Ovary (tissue), 9 donors: ENCODE measurements around the gene GABRB1. TPM values are rescaled to one million over a fixed set of nuclear protein-coding genes. Genes with fewer than 3 reads are reported as not detected.

Source experiments
- DNase-seq, 5 donors: peaks; one replicate each; pipeline ENCODE4 v3.0.0-alpha.2; 2019 to 2020
- H3K27ac ChIP-seq, 2 donors: fragments of 200-600 bp; one replicate each; pipeline versions ENCODE4 v1.5.1 to v1.8.0; 2019 to 2022
- H3K27me3 ChIP-seq: fragments of 200-600 bp; one replicate; pipeline ENCODE4 v1.8.0; 2022
- H3K36me3 ChIP-seq: fragments of 200-600 bp; sonication (generic); one replicate; pipeline ENCODE4 v1.5.1; 2019
- H3K4me1 ChIP-seq: one replicate; pipeline ENCODE4 v1.8.1; 2013; ENCODE audit warnings: mild to moderate bottlenecking, moderate library complexity; ENCODE audit not compliant: insufficient read depth
- H3K4me3 ChIP-seq: fragments of 200-600 bp; sonication (generic); one replicate; pipeline ENCODE4 v1.5.1; 2017
- H3K9me3 ChIP-seq, 2 donors: fragments of 200-600 bp in 1 of 2; sonication (generic) in 1 of 2; one replicate each; pipeline versions ENCODE4 v1.5.1 to v1.8.1; 2013 to 2019; ENCODE audit warnings: mild to moderate bottlenecking in 1 of 2, moderate library complexity in 1 of 2
- EP300 ChIP-seq: sonication (generic); formaldehyde crosslinking; IDR thresholded peaks from one replicate; pipeline ENCODE4 v1.6.1; 2017; ENCODE audit warnings: antibody characterized with exemption
- POLR2A ChIP-seq: fragments of 450-650 bp; IDR thresholded peaks from one replicate; pipeline ENCODE4 v1.6.1; 2017; ENCODE audit warnings: antibody characterized with exemption, mild to moderate bottlenecking, moderate library complexity
- WGBS, 3 donors: extraction: QIAGEN DNeasy Blood & Tissue Kit in 1 of 3; methylation state at CpG; one replicate each; pipeline versions ENCODE4 v1.1.5 to v1.1.7; 2013 to 2017; 5-methylcytosine and 5-hydroxymethylcytosine counted together
- intact Hi-C, 4 donors: fragments of 100-400 bp; cut with DNase I; formaldehyde crosslinking; loops; one replicate each; pipeline versions ENCODE4 v1.11.0 to v1.15.1; 2022 to 2023
- polyA plus RNA-seq, 2 donors: library from polyadenylated mRNA; stranded (reverse); fragments of 200-250 nt in 1 of 2; fragments of 350-450 nt in 1 of 2; fragmentation: Illumina TruSeq in 1 of 2; extraction: RNeasy Lipid Tissue Mini Kit (QIAGEN cat#74804) in 1 of 2; gene quantifications; one replicate each; pipeline ENCODE4 v1.2.3, GENCODE V29; 2013 to 2014
- total RNA-seq, 7 donors: library from RNA; depleted of rRNA in 2 of 7; stranded (reverse); fragments of >200 nt in 2 of 7; fragmentation: NEBNext Ultra II Directional in 3 of 7; extraction: Animal tissue kit (Norgen Biotek cat#: 25700) in 3 of 7; gene quantifications; one replicate each; pipeline versions ENCODE4 v1.1.0 to v1.2.4, GENCODE V29; 2016 to 2023
- TF ChIP-seq, protein P1 (sequence below), 3 donors: fragments of 450-650 bp in 2 of 3; fragments of 200-600 bp in 1 of 3; IDR thresholded peaks; one replicate each; pipeline versions ENCODE4 v1.5.1 to v1.8.0; 2016 to 2022; ENCODE audit warnings: antibody characterized with exemption in 3 of 3, mild to moderate bottlenecking in 1 of 3
- donor health status: DM: no; HTN: no; CAD: no; lungs with moderate emphysema.
- donor health status: DM: no; HTN: no; CAD: no.
- donor health status: Bipolar disorder and iron deficiency.
- donor health status: DM: yes; HTN: yes; CAD: no.
- donor health status: DM: no; HTN: no; CAD: no.
- donor health status: DM: yes; HTN: yes; CAD: no.

GABRB1 gene
- total and polyA plus RNA-seq, 9 donors = 0.23 to 0.43 TPM; not detected in 7

DNA sequence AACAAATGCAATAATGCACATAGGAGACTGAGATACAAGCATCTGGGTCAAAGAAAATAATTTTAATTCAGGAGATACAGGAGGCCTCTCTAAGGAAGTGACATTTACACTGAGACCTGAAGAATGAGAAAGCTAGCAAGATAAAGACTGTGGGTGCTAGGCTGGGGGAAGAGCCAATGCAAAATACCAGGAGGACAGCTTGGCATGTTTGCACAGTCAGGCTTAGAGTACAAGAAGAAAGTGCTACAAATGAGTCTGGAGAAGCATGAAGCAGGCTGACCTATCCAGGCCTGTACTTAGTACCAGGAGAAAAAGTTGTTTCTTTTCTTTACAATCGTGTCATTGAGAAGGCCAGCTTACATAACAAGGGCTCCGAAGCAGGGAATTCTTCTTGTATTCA lies 56.9 kb downstream of the GABRB1 start:
- Histone ChIP-seq H3K27me3 (no peaks in the 10 kb centered on the region), H3K36me3 (no peaks in the 10 kb centered on the region), H3K4me1 (no peaks in the 10 kb centered on the region), H3K27ac (no peak overlapping the region), H3K4me3 (no peak overlapping the region), H3K9me3 (no peaks in the 10 kb centered on the region)
- 40 to 60% (median 53%) methylated on average over 2 of the region's 2 CpGs for WGBS, 3 donors
- intact Hi-C loops = no loop called here
- no peak for DNase-seq
- TF ChIP-seq, protein P1, sequence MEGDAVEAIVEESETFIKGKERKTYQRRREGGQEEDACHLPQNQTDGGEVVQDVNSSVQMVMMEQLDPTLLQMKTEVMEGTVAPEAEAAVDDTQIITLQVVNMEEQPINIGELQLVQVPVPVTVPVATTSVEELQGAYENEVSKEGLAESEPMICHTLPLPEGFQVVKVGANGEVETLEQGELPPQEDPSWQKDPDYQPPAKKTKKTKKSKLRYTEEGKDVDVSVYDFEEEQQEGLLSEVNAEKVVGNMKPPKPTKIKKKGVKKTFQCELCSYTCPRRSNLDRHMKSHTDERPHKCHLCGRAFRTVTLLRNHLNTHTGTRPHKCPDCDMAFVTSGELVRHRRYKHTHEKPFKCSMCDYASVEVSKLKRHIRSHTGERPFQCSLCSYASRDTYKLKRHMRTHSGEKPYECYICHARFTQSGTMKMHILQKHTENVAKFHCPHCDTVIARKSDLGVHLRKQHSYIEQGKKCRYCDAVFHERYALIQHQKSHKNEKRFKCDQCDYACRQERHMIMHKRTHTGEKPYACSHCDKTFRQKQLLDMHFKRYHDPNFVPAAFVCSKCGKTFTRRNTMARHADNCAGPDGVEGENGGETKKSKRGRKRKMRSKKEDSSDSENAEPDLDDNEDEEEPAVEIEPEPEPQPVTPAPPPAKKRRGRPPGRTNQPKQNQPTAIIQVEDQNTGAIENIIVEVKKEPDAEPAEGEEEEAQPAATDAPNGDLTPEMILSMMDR (IDR thresholded peaks at IDR 0.05) = no peak
- TF ChIP-seq POLR2A (no peak), EP300 (no peak)

DNA sequence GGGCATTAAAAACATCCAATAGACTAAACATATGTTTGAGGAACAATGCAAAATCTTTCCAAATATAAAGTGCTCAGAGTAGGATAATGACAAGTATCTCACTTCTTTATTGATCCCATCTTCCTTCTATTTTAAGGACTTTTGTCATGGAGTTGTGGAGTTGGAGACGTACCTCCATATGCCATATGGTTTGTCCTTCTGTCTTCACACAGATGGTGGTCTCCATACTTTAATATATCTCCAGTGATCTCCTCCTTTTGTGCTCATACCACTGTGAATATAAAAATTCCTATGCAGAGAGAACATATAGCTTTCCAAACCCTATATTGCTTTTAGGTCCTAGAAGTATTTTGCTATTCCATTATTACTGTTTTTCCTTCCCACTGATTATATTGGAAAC lies 64.5 kb downstream of the GABRB1 start:
- Histone ChIP-seq H3K4me3 (no peak overlapping the region), H3K27me3 (no peaks in the 10 kb centered on the region), H3K9me3 (no peaks in the 10 kb centered on the region), H3K36me3 (no peaks in the 10 kb centered on the region), H3K4me1 (no peaks in the 10 kb centered on the region), H3K27ac (no peak overlapping the region)
- no peak for TF ChIP-seq POLR2A
- no peak for TF ChIP-seq EP300
- TF ChIP-seq, protein P1 (IDR thresholded peaks at IDR 0.05) = no peak
- 78 to 89% (median 82%) methylated on average over 1 of the region's 1 CpG for WGBS, 3 donors
- DNase-seq = no peak
- intact Hi-C loops = no loop called here

DNA sequence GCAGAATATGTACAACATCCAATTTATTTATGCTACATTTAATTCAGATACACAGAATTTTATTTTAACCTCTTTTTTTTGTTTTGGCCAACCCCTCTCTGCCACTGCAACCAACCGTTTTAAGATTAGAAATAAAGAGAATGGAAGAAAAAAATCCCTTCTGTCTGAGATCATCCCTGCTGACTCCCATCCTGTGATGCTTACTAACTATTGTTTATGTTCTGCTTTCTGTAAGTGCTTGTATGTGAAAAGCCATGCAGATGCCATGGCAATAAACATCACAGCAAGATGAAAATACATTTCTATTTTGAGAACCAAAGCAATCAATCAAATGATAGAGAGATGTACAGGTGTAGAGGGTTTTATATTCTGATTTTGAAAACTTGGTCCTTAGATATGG lies 70.1 kb downstream of the GABRB1 start:
- no peaks in the 10 kb centered on the region for H3K36me3 ChIP-seq
- no peak overlapping the region for H3K27ac ChIP-seq
- TF ChIP-seq POLR2A (no peak), EP300 (no peak)
- TF ChIP-seq, protein P1 (IDR thresholded peaks at IDR 0.05) = no peak
- H3K4me1 ChIP-seq = no peaks in the 10 kb centered on the region
- no peaks in the 10 kb centered on the region for H3K27me3 ChIP-seq
- intact Hi-C loops = no loop called here
- WGBS, 3 donors = 24 to 37% (median 27%) methylated on average over 1 of the region's 1 CpG
- DNase-seq = no peak
- no peaks in the 10 kb centered on the region for H3K9me3 ChIP-seq
- no peak overlapping the region for H3K4me3 ChIP-seq

DNA sequence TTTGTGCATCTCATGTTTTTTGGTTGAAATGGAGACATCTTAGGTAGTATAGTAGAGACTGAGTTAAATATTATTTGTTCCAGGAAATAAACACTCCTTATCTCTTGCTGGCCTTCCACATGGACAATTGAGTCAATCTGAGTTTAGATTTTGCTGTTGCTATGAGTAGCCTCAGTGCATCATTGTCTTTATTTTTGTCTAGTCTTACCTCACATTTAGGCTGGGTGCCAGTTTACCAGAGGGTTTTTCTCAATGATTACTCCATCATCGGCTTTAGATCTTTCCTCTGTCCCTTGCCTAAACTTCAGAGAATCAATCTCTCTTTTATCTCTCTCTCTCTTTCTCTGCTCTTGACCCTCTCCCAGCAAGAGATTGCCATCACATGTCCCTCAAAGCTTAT lies 73.6 kb downstream of the GABRB1 start:
- no peak for DNase-seq
- no peaks in the 10 kb centered on the region for H3K36me3 ChIP-seq
- H3K4me1 ChIP-seq = no peaks in the 10 kb centered on the region
- H3K4me3 ChIP-seq = no peak overlapping the region
- 76 to 89% (median 80%) methylated on average over 1 of the region's 1 CpG for WGBS, 3 donors
- intact Hi-C loops = no loop called here
- H3K9me3 ChIP-seq = no peaks in the 10 kb centered on the region
- H3K27ac ChIP-seq = no peak overlapping the region
- H3K27me3 ChIP-seq = no peaks in the 10 kb centered on the region
- TF ChIP-seq POLR2A (no peak), EP300 (no peak)
- TF ChIP-seq, protein P1 (IDR thresholded peaks at IDR 0.05) = no peak

DNA sequence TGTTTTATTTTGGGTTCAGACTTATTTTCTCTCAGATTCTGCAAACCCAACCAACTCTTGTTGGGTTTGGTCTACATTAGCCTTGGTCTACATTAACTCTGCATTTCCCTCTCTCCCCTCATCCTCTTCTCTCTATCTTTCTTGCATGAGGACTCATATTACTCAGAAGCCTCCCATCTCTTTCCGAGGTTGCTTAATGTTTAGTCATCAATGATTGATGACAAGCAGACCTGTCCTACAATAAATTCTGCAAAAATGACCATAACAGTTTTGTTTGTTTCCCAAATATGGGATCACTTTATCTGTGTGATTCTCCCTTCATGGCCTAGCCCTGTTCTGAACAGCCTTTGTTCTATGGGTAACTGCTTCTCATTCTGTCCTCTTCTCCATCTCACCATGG lies 75.2 kb downstream of the GABRB1 start:
- no peaks in the 10 kb centered on the region for H3K4me1 ChIP-seq
- DNase-seq = no peak
- H3K27ac ChIP-seq = no peak overlapping the region
- no peak for TF ChIP-seq EP300
- H3K36me3 ChIP-seq = no peaks in the 10 kb centered on the region
- H3K9me3 ChIP-seq = no peaks in the 10 kb centered on the region
- H3K4me3 ChIP-seq = no peak overlapping the region
- WGBS, 3 donors = 12 to 19% (median 15%) methylated on average over 1 of the region's 1 CpG
- H3K27me3 ChIP-seq = no peaks in the 10 kb centered on the region
- intact Hi-C loops = no loop called here
